Naive thymus-derived CD4-positive, alpha-beta T cell (primary cell): ENCODE measurements around the gene TSHR. TPM values are rescaled to one million over a fixed set of nuclear protein-coding genes. Genes with fewer than 3 reads are reported as not detected.
"Not testable (repeated sequence)": the region's sequence is repeated elsewhere in the genome, so short reads cannot be mapped to it uniquely, and the experiment has no call there.

Experiments used
- ATAC-seq: fragments of 150-1000 bp; cut with Tn5 transposase; 2 replicates; pipeline ENCODE4 v1.10.0; 2021; ENCODE audit warnings: mild to moderate bottlenecking, moderate library complexity
- CTCF ChIA-PET: fragments of 350-600 bp; sonication (Branson Sonifier 250); formaldehyde crosslinking; loops from one replicate; lab custom pipeline; 2021; ENCODE audit warnings: antibody characterized with exemption; lab: Charles Lee
- POLR2A ChIA-PET: fragments of 350-600 bp; sonication (Branson Sonifier 250); formaldehyde crosslinking; loops from one replicate; lab custom pipeline; 2021; ENCODE audit warnings: antibody characterized with exemption, inconsistent platforms; lab: Charles Lee
- DNase-seq, 9 donors: peaks; one replicate each; pipeline versions ENCODE4 v3.0.0 to v3.0.0-alpha.2; 2020 to 2022; ENCODE audit warnings: mixed read lengths in 1 of 9
- H3K27ac ChIP-seq: one replicate; pipeline ENCODE4 v1.7.0; 2013; ENCODE audit warnings: mild to moderate bottlenecking, low read depth, low read length, moderate library complexity
- H3K27me3 ChIP-seq, 2 donors: one replicate each; pipeline ENCODE4 v1.7.0; 2013; ENCODE audit warnings: low read length in 2 of 2, mild to moderate bottlenecking in 2 of 2, moderate library complexity in 2 of 2; ENCODE audit not compliant: control insufficient read depth in 2 of 2, insufficient read depth in 2 of 2
- H3K36me3 ChIP-seq, 3 experiments: 1 replicate in 2 of 3; 2 replicates in 1 of 3; pipeline ENCODE4 v1.7.0; 2013; ENCODE audit warnings: low read length in 3 of 3, mild to moderate bottlenecking in 3 of 3, moderate library complexity in 1 of 3; ENCODE audit not compliant: insufficient read depth in 3 of 3, control insufficient read depth in 2 of 3
- H3K4me1 ChIP-seq, 2 donors: one replicate each; pipeline ENCODE4 v1.7.0; 2013; ENCODE audit warnings: low read length in 2 of 2, mild to moderate bottlenecking in 2 of 2, moderate library complexity in 1 of 2; ENCODE audit not compliant: control insufficient read depth in 2 of 2, insufficient read depth in 2 of 2
- H3K4me3 ChIP-seq: 2 replicates; pipeline ENCODE4 v1.7.0; 2013; ENCODE audit warnings: mild to moderate bottlenecking, low read length
- H3K9me3 ChIP-seq, 3 experiments: 1 replicate in 2 of 3; 2 replicates in 1 of 3; pipeline ENCODE4 v1.7.0; 2013; ENCODE audit warnings: low read length in 3 of 3; ENCODE audit not compliant: control insufficient read depth in 2 of 3
- H3K27ac Mint-ChIP-seq, 9 donors: one replicate each; pipeline ENCODE4 v1.8.0; 2020 to 2022; ENCODE audit warnings: mixed read lengths in 9 of 9, mild to moderate bottlenecking in 8 of 9, moderate library complexity in 5 of 9, inconsistent platforms in 2 of 9
- H3K27me3 Mint-ChIP-seq, 5 donors: one replicate each; pipeline ENCODE4 v1.8.0; 2021 to 2022; ENCODE audit warnings: mixed read lengths in 5 of 5, mild to moderate bottlenecking in 1 of 5
- H3K36me3 Mint-ChIP-seq, 5 donors: one replicate each; pipeline ENCODE4 v1.8.0; 2020 to 2022; ENCODE audit warnings: mixed read lengths in 5 of 5, mild to moderate bottlenecking in 3 of 5, inconsistent platforms in 1 of 5
- H3K4me1 Mint-ChIP-seq, 7 donors: one replicate each; pipeline ENCODE4 v1.8.0; 2020 to 2022; ENCODE audit warnings: mixed read lengths in 7 of 7, mild to moderate bottlenecking in 3 of 7, inconsistent platforms in 1 of 7
- H3K4me3 Mint-ChIP-seq, 10 donors: one replicate each; pipeline ENCODE4 v1.8.0; 2020 to 2022; ENCODE audit warnings: mild to moderate bottlenecking in 10 of 10, mixed read lengths in 10 of 10, moderate library complexity in 6 of 10, inconsistent platforms in 2 of 10
- H3K9me3 Mint-ChIP-seq, 11 donors: one replicate each; pipeline ENCODE4 v1.8.0; 2020 to 2022; ENCODE audit warnings: mixed read lengths in 11 of 11, mild to moderate bottlenecking in 4 of 11, inconsistent platforms in 1 of 11, moderate library complexity in 1 of 11
- intact Hi-C, 2 donors: fragments of 100-400 bp; cut with micrococcal nuclease; formaldehyde crosslinking; loops; one replicate each; pipeline ENCODE4 v1.15.1; 2023
- polyA plus RNA-seq, 2 donors: library from polyadenylated mRNA; unstranded; fragments of 300-500 nt; fragmentation: Illumina TruSeq; gene quantifications; one replicate each; pipeline ENCODE4 v1.2.3, GENCODE V29; 2021
- total RNA-seq, 6 experiments: library from RNA in 5 of 6; stranded (reverse) in 5 of 6; gene quantifications; 1 replicate in 5 of 6; 2 replicates in 1 of 6; pipeline ENCODE4 v1.2.3 and lab custom pipeline; 2021 to 2026

The TSHR gene
- total and polyA plus RNA-seq, 7 experiments from 2014 or later: 0.48 to 2.2 (median 0.78) TPM; not detected in 4

DNA sequence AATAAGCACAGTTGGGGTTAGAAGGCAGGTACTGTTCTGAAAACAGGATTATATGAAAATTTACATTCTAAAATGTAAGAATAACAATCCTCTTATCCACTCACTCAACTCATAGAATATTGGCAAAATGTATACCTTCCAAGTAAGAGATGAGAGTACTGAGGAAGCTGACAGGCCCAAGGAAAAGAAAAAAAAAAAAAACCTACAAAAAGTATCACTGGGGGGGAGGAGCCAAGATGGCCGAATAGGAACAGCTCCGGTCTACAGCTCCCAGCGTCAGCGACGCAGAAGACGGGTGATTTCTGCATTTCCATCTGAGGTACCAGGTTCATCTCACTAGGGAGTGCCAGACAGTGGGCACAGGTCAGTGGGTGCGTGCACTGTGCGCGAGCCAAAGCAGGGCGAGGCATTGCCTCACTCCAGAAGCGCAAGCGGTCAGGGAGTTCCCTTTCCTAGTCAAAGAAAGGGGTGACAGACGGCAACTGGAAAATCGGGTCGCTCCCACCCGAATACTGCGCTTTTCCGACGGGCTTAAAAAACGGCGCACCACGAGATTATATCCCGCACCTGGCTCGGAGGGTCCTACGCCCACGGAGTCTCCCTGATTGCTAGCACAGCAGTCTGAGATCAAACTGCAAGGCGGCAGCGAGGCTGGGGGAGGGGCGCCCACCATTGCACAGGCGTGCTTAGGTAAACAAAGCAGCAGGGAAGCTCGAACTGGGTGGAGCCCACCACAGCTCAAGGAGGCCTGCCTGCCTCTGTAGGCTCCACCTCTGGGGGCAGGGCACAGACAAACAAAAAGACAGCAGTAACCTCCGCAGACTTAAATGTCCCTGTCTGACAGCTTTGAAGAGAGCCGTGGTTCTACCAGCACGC, 158.8 kb downstream of the TSHR start:
- H3K27ac Mint-ChIP-seq, H3K4me1 Mint-ChIP-seq, H3K36me3 ChIP-seq, H3K36me3 Mint-ChIP-seq, H3K9me3 Mint-ChIP-seq, H3K4me3 ChIP-seq, H3K9me3 ChIP-seq, DNase-seq, H3K27me3 ChIP-seq, H3K27ac ChIP-seq, ATAC-seq, H3K4me3 Mint-ChIP-seq, intact Hi-C loops, CTCF ChIA-PET, POLR2A ChIA-PET, H3K4me1 ChIP-seq: not testable (repeated sequence)
- H3K27me3 Mint-ChIP-seq: peaks cover 0 to 13% (median 0%) of the 10 kb centered on the region in 5 donors

DNA sequence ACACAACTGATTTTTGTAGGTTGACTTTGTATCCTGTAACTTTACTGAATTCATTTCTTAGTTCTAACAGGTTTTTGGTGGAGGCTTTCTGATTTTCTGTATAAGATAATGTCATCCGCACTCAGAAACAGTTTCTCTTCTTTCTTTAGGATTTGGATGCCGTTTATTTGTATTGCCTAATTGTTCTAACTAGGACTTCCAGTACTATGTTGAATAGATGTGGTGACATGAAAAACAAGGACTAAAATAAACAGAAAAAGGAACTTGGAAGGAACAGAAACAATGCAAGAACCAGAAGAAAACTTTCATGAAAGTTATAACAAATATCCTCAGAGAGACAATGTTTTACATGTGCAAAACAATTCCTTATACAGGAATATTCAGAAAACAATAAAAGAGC, 165.1 kb downstream of the TSHR start:
- H3K27ac ChIP-seq: no peak overlapping the region
- Mint-ChIP-seq H3K4me1 (peaks cover 0 to 9% (median 0%) of the 10 kb centered on the region in 7 donors), H3K36me3 (no peaks in the 10 kb centered on the region), H3K27me3 (no peaks in the 10 kb centered on the region), H3K27ac (no peak overlapping the region), H3K9me3 (peaks cover 0 to 8% (median 0%) of the 10 kb centered on the region in 11 donors), H3K4me3 (no peak overlapping the region)
- intact Hi-C loops: no loop called here
- ChIA-PET CTCF (no interaction called here), POLR2A (no interaction called here)
- no peak for DNase-seq
- no peak for ATAC-seq
- H3K4me3 ChIP-seq: no peak overlapping the region
- H3K27me3 ChIP-seq: no peaks in the 10 kb centered on the region
- H3K36me3 ChIP-seq: no peaks in the 10 kb centered on the region
- H3K9me3 ChIP-seq: no peaks in the 10 kb centered on the region
- H3K4me1 ChIP-seq: no peaks in the 10 kb centered on the region

- no peak overlapping the region for H3K4me3 Mint-ChIP-seq
- Histone ChIP-seq H3K27me3 (no peaks in the 10 kb centered on the region), H3K9me3 (no peaks in the 10 kb centered on the region), H3K36me3 (no peaks in the 10 kb centered on the region), H3K4me3 (no peak overlapping the region), H3K27ac (no peak overlapping the region), H3K4me1 (no peaks in the 10 kb centered on the region)
- no peak overlapping the region for H3K27ac Mint-ChIP-seq
- ATAC-seq (no peak), DNase-seq (no peak)
- H3K27me3 Mint-ChIP-seq: no peaks in the 10 kb centered on the region
- ChIA-PET POLR2A (interaction anchor here (0.6 kb wide), 1 partner anchor 25 kb away, joined by 3 read pairs; no protein-coding TSS in a partner anchor), CTCF (no interaction called here)
- intact Hi-C loops: no loop called here
- H3K36me3 Mint-ChIP-seq: no peaks in the 10 kb centered on the region
- peaks cover 0 to 8% (median 0%) of the 10 kb centered on the region in 11 donors for H3K9me3 Mint-ChIP-seq
- H3K4me1 Mint-ChIP-seq: peaks cover 0 to 9% (median 0%) of the 10 kb centered on the region in 7 donors
Observed at GRCh38 chr14:81122326-81122725, 166.9 kb downstream of the TSHR start.

GRCh38 chr14:81123811-81124210, 168.4 kb downstream of the TSHR start:
- Mint-ChIP-seq H3K27ac (no peak overlapping the region), H3K4me3 (no peak overlapping the region), H3K27me3 (no peaks in the 10 kb centered on the region), H3K4me1 (peaks cover 0 to 9% (median 0%) of the 10 kb centered on the region in 7 donors), H3K36me3 (no peaks in the 10 kb centered on the region), H3K9me3 (peaks cover 0 to 8% (median 0%) of the 10 kb centered on the region in 11 donors)
- POLR2A ChIA-PET: no interaction called here
- H3K36me3 ChIP-seq: no peaks in the 10 kb centered on the region
- H3K9me3 ChIP-seq: no peaks in the 10 kb centered on the region
- no peaks in the 10 kb centered on the region for H3K27me3 ChIP-seq
- no peaks in the 10 kb centered on the region for H3K4me1 ChIP-seq
- H3K27ac ChIP-seq: no peak overlapping the region
- DNase-seq (no peak), ATAC-seq (no peak)
- CTCF ChIA-PET: no interaction called here
- intact Hi-C loops: no loop called here
- H3K4me3 ChIP-seq: no peak overlapping the region

DNA sequence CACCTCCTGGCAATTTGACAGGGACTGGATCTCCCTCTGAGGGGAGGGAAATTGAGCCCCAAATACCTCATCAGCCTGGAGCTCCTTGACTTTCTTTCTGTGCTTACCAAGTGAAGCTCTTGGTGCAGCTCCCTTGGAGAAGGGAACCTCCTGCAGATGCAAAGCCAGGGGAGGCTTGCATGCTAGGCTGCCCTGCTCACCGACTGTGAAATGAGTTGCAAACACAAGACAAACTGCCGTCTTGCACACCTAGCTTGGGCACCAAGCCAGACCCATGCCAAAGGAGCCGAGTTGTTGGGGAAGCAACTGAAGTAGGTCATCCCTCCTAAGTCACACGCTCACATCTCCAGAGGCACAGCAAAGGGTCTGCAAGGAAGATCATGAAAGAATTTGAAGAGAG, 170.1 kb downstream of the TSHR start:
- H3K4me1 Mint-ChIP-seq: peaks cover 0 to 9% (median 0%) of the 10 kb centered on the region in 7 donors
- Histone ChIP-seq H3K27me3 (no peaks in the 10 kb centered on the region), H3K9me3 (no peaks in the 10 kb centered on the region), H3K4me1 (no peaks in the 10 kb centered on the region), H3K27ac (no peak overlapping the region), H3K4me3 (no peak overlapping the region), H3K36me3 (no peaks in the 10 kb centered on the region)
- ChIA-PET POLR2A (no interaction called here), CTCF (no interaction called here)
- intact Hi-C loops: no loop called here
- H3K27ac Mint-ChIP-seq: no peak overlapping the region
- peaks cover 0 to 5% (median 0%) of the 10 kb centered on the region in 11 donors for H3K9me3 Mint-ChIP-seq
- no peaks in the 10 kb centered on the region for H3K27me3 Mint-ChIP-seq
- no peak overlapping the region for H3K4me3 Mint-ChIP-seq
- no peak for DNase-seq
- H3K36me3 Mint-ChIP-seq: no peaks in the 10 kb centered on the region
- ATAC-seq: no peak

DNA sequence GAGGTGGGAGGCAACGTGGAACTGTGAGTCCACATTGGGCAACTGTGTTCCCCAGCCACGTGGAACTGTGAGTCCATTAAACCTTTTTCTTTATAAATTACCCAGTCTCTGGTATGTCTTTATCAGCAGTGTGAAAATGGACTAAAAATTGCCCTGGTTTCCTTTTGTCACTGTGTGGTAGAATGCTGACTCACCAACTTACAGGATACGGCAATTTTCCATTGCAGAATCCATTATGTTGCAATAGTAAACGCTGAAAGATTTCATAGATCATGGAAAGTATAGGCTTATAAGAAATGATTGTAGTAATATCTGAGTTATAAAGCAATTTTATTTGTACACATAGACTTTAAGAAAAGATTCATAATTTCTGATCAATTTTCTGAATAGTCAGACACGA, 172.4 kb downstream of the TSHR start:
- Mint-ChIP-seq H3K9me3 (no peaks in the 10 kb centered on the region), H3K27ac (no peak overlapping the region), H3K36me3 (no peaks in the 10 kb centered on the region), H3K4me3 (no peak overlapping the region), H3K27me3 (no peaks in the 10 kb centered on the region), H3K4me1 (no peaks in the 10 kb centered on the region)
- no peak for ATAC-seq
- Histone ChIP-seq H3K4me3 (no peak overlapping the region), H3K9me3 (no peaks in the 10 kb centered on the region), H3K27ac (no peak overlapping the region), H3K36me3 (no peaks in the 10 kb centered on the region), H3K4me1 (no peaks in the 10 kb centered on the region), H3K27me3 (no peaks in the 10 kb centered on the region)
- DNase-seq: no peak
- intact Hi-C loops: no loop called here
- CTCF ChIA-PET: no interaction called here
- POLR2A ChIA-PET: no interaction called here

DNA sequence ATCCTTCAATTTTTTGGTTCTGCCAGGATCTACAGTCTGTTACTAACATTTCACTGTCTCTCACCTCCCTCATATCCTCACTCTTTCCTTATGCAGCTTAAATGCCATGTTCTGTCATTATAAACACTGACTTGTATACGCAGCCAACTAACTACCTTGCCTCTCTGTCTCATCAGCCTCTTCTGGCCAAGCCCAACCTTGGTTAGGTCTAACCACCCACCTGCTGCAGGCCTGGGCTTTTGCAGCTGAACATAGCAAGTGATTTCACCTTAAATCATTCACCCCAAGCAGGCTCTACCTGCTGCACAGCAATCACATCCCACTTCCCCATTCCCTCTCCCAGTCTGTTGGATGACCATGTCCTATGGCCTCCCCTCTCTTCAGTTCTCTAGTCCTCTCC, 173.8 kb downstream of the TSHR start:
- intact Hi-C loops: no loop called here
- H3K4me3 Mint-ChIP-seq: no peak overlapping the region
- Histone ChIP-seq H3K4me1 (no peaks in the 10 kb centered on the region), H3K4me3 (no peak overlapping the region), H3K9me3 (no peaks in the 10 kb centered on the region), H3K27ac (no peak overlapping the region), H3K36me3 (no peaks in the 10 kb centered on the region), H3K27me3 (peaks cover 0 to 4% of the 10 kb centered on the region in 2 donors)
- ATAC-seq (no peak), DNase-seq (no peak)
- H3K27ac Mint-ChIP-seq: no peak overlapping the region
- H3K27me3 Mint-ChIP-seq: no peaks in the 10 kb centered on the region
- CTCF ChIA-PET: no interaction called here
- no peaks in the 10 kb centered on the region for H3K4me1 Mint-ChIP-seq
- no peaks in the 10 kb centered on the region for H3K9me3 Mint-ChIP-seq
- POLR2A ChIA-PET: no interaction called here
- no peaks in the 10 kb centered on the region for H3K36me3 Mint-ChIP-seq
